ENCODE results near the gene AFP. TPM values are rescaled to one million over a fixed set of nuclear protein-coding genes. Genes with fewer than 3 reads are reported as not detected.

The AFP gene
- total and polyA plus RNA-seq, 2 donors (not counting 1 experiment from before 2014, with no cell fraction given) = not detected

GRCh38 chr4:73417342-73417741 is 18.7 kb upstream of the AFP start:
- no peak overlapping the region for H3K27ac ChIP-seq (ENCODE audit: low read length in 2 of 2)
- no peak overlapping the region for H3K27ac Mint-ChIP-seq
- peaks cover 7% of the 10 kb centered on the region for H3K27me3 Mint-ChIP-seq
- intact Hi-C loops (cut with micrococcal nuclease) = no loop called here
- H3K4me1 Mint-ChIP-seq = no peaks in the 10 kb centered on the region
- no peak overlapping the region for H2AFZ ChIP-seq (ENCODE audit: insufficient read depth, low read depth, low read length, poor library complexity, severe bottlenecking)
- H3K4me3 ChIP-seq (ENCODE audit: control extremely low read depth in 1 of 5, extremely low read depth in 1 of 5, insufficient read depth in 1 of 5, low read depth in 2 of 5, low read length in 4 of 5) = no peak overlapping the region
- H3K36me3 ChIP-seq (replicated peaks in 1 of 2; ENCODE audit: control extremely low read depth in 1 of 2, control insufficient read depth in 1 of 2, extremely low read depth in 1 of 2, insufficient read depth in 2 of 2, low read length in 1 of 2) = no peaks in the 10 kb centered on the region
- H3K9me3 ChIP-seq (ENCODE audit: control extremely low read depth in 1 of 3, control insufficient read depth in 2 of 3, insufficient read depth in 1 of 3, low read length in 2 of 3) = no peaks in the 10 kb centered on the region
- no peak overlapping the region for H3K4me3 Mint-ChIP-seq
- H3K9me3 Mint-ChIP-seq (ENCODE audit: insufficient read depth) = no peaks in the 10 kb centered on the region
- H3K4me1 ChIP-seq (ENCODE audit: control insufficient read depth in 2 of 2, insufficient read depth in 2 of 2, low read length in 2 of 2) = no peaks in the 10 kb centered on the region
- no peak for ATAC-seq (ENCODE audit: low read depth)
- H3K79me2 ChIP-seq (ENCODE audit: control insufficient read depth, insufficient read depth, low read length) = no peaks in the 10 kb centered on the region
- H3K9ac ChIP-seq (ENCODE audit: low read length) = no peak overlapping the region
- no peak for TF ChIP-seq EZH2 (IDR thresholded peaks at IDR 0.05; ENCODE audit: borderline replicate concordance, insufficient read depth, low read depth, low read length, poor library complexity, severe bottlenecking)
- no peak for TF ChIP-seq CTCF (IDR thresholded peaks at IDR 0.05)
- peaks cover 0 to 3% (median 0%) of the 10 kb centered on the region in 4 experiments for H3K27me3 ChIP-seq (replicated peaks in 1 of 4; ENCODE audit: control extremely low read depth in 1 of 4, control insufficient read depth in 3 of 4, insufficient read depth in 4 of 4, low read length in 3 of 4)
- POLR2A ChIA-PET = no interaction called here
- H3K4me2 ChIP-seq (replicated peaks; ENCODE audit: low read depth, low read length, poor library complexity, severe bottlenecking) = no peak overlapping the region
- no peaks in the 10 kb centered on the region for H4K20me1 ChIP-seq (ENCODE audit: control insufficient read depth, insufficient read depth, low read length, poor library complexity, severe bottlenecking)
- WGBS (ENCODE audit: insufficient coverage) = no CpG with 5 or more reads among the region's 2 CpGs
- no peak for DNase-seq
- CTCF ChIA-PET = interaction anchor here (0.7 kb wide), 1 partner anchor 43 kb away, joined by 3 read pairs; no protein-coding TSS in a partner anchor

DNA sequence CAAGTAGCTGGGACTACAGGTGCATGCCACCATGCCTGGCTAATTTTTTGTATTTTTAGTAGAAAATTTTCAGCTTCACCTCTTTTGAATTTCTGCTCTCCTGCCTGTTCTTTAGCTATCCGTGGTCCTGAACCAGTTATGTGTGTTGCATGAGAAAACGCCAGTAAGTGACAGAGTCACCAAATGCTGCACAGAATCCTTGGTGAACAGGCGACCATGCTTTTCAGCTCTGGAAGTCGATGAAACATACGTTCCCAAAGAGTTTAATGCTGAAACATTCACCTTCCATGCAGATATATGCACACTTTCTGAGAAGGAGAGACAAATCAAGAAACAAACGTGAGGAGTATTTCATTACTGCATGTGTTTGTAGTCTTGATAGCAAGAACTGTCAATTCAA is 18.0 kb upstream of the AFP start:
- TF ChIP-seq CTCF (IDR thresholded peaks at IDR 0.05) (no peak), EZH2 (IDR thresholded peaks at IDR 0.05; ENCODE audit: borderline replicate concordance, insufficient read depth, low read depth, low read length, poor library complexity, severe bottlenecking) (no peak)
- ChIA-PET CTCF (interaction anchor here (0.7 kb wide), 1 partner anchor 42 kb away, joined by 3 read pairs; no protein-coding TSS in a partner anchor), POLR2A (no interaction called here)
- Histone ChIP-seq H3K4me1 (ENCODE audit: control insufficient read depth in 2 of 2, insufficient read depth in 2 of 2, low read length in 2 of 2) (no peaks in the 10 kb centered on the region), H4K20me1 (ENCODE audit: control insufficient read depth, insufficient read depth, low read length, poor library complexity, severe bottlenecking) (no peaks in the 10 kb centered on the region), H3K79me2 (ENCODE audit: control insufficient read depth, insufficient read depth, low read length) (no peaks in the 10 kb centered on the region), H3K9ac (ENCODE audit: low read length) (no peak overlapping the region), H3K27me3 (replicated peaks in 1 of 4; ENCODE audit: control extremely low read depth in 1 of 4, control insufficient read depth in 3 of 4, insufficient read depth in 4 of 4, low read length in 3 of 4) (peaks cover 0 to 3% (median 0%) of the 10 kb centered on the region in 4 experiments), H2AFZ (ENCODE audit: insufficient read depth, low read depth, low read length, poor library complexity, severe bottlenecking) (no peak overlapping the region), H3K4me3 (ENCODE audit: control extremely low read depth in 1 of 5, extremely low read depth in 1 of 5, insufficient read depth in 1 of 5, low read depth in 2 of 5, low read length in 4 of 5) (no peak overlapping the region), H3K27ac (ENCODE audit: low read length in 2 of 2) (no peak overlapping the region), H3K4me2 (replicated peaks; ENCODE audit: low read depth, low read length, poor library complexity, severe bottlenecking) (no peak overlapping the region), H3K36me3 (replicated peaks in 1 of 2; ENCODE audit: control extremely low read depth in 1 of 2, control insufficient read depth in 1 of 2, extremely low read depth in 1 of 2, insufficient read depth in 2 of 2, low read length in 1 of 2) (no peaks in the 10 kb centered on the region), H3K9me3 (ENCODE audit: control extremely low read depth in 1 of 3, control insufficient read depth in 2 of 3, insufficient read depth in 1 of 3, low read length in 2 of 3) (no peaks in the 10 kb centered on the region)
- 78% methylated on average over 5 of the region's 6 CpGs for WGBS (ENCODE audit: insufficient coverage)
- peaks cover 7% of the 10 kb centered on the region for H3K27me3 Mint-ChIP-seq
- no peaks in the 10 kb centered on the region for H3K9me3 Mint-ChIP-seq (ENCODE audit: insufficient read depth)
- ATAC-seq (ENCODE audit: low read depth) (no peak), DNase-seq (no peak)
- H3K4me1 Mint-ChIP-seq = no peaks in the 10 kb centered on the region
- H3K27ac Mint-ChIP-seq = no peak overlapping the region
- no peak overlapping the region for H3K4me3 Mint-ChIP-seq
- intact Hi-C loops (cut with micrococcal nuclease) = no loop called here
